HG03095 (cell line): ENCODE results near the gene BEND6.
A peak's percentile ranks its signal among the peaks of the same experiment; 100 is the strongest.

ENCODE experiments used
- ATAC-seq: cut with Tn5 transposase; IDR thresholded peaks from one replicate; pipeline ENCODE4 v1.9.1; 2021; ENCODE audit warnings: moderate library complexity; ENCODE audit not compliant: unreplicated experiment

BEND6 gene

DNA sequence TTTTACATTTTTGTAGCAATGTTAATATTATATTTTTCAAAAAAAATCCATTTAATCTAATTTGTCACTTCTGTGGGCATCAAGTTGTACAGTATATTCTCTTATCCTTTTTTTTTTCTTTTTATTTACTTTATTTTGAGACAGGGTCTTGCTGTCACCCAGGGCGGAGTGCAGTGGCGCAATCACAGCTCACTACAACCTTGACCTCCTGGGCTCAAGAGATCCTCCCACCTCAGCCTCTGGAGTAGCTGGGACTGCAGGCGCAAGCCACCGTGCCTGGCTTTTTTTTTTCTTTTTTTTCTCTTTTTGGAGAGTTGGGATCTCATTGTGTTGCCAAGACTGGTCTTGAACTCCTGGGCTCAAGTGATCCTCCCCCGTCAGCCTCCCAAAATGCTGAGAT lies 14.4 kb upstream of the BEND6 start:
- no peak for ATAC-seq

- no peak for ATAC-seq
Observed at GRCh38 chr6:56940977-56941376, 13.9 kb upstream of the BEND6 start.

DNA sequence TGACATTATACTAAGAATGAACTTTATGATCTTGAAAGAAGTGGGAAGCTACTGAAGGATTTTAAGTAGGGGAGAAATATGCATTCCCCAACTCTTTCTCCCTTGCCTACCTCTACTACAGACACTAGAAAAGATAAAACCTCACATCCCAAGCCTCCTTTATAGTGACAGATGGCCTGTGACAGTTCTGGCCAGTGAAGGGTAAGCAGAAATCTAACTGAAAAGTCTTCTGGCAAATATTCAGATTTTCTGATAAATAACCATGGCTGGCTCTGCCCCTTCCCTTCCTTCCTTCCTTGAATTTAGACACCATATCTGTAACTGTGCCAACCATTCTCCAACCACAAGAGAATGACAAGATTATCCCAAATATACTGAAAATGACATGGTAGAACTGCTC lies 10.2 kb upstream of the BEND6 start:
- no peak for ATAC-seq

DNA sequence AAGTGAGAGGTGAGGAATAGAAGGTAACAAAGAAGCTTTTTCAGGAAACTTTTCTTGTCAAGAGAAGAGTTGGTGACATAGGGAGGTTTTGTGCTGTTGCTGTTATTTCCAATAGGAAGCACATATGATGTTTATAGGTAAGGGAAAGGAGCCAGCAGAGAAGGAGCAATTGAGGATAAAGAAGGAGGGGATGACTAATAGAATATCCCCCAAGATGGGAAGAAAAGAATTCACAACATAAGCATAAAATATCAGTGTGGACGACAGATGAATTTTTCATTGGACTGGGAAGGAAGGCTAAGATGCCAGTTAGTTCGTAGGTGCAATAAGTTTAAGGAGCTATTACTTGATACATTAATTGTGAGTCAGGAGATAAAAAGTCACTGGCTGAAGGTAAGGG lies 8.5 kb upstream of the BEND6 start:
- ATAC-seq, result no peak

GRCh38 chr6:56947924-56948323 lies 7.0 kb upstream of the BEND6 start:
- no peak for ATAC-seq

DNA sequence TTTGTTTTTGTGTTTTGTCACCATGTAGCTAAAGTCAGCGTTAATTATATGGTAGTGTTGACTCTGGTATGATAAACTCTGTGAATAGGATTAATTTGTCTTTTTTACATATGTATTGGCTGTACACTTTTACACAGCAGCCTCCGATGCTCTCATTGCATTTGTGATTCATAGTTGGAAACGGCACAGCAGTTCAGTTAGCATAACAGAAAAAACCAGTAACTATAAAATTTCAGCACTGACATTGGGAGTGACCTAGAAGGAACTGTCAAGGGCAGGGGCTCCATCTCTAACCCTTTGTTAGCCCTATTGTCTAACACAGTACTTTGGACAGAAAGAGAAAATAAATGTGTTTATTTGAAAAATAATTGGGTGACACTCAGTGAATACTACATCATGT lies 5.6 kb upstream of the BEND6 start:
- ATAC-seq, result no peak

DNA sequence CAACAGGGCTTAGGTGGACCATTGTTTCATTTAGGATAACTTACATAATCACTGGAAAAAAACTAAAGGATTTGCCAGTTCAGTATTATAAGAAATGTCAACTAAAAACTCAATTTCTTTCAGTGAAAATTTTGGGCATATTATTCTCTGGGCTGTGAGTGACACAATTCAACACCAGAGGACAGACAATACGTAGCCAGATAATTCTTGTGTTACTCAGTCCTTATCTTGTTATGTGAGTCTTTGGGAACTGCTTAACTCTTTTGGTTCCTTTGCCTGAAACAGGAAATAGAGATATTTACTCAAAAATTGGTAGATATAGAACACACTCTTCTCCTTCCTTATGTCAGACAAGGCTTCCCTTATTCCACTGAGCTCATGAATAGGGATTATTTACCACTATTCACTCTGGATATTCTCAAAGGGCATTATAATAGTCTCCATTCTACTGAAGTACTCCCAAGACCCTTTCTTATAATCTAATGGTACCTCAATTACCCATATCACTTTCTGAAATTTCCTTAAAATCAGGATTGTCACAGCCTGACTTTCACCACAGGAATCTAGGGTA lies 4.9 kb upstream of the BEND6 start:
- ATAC-seq, result no peak

DNA sequence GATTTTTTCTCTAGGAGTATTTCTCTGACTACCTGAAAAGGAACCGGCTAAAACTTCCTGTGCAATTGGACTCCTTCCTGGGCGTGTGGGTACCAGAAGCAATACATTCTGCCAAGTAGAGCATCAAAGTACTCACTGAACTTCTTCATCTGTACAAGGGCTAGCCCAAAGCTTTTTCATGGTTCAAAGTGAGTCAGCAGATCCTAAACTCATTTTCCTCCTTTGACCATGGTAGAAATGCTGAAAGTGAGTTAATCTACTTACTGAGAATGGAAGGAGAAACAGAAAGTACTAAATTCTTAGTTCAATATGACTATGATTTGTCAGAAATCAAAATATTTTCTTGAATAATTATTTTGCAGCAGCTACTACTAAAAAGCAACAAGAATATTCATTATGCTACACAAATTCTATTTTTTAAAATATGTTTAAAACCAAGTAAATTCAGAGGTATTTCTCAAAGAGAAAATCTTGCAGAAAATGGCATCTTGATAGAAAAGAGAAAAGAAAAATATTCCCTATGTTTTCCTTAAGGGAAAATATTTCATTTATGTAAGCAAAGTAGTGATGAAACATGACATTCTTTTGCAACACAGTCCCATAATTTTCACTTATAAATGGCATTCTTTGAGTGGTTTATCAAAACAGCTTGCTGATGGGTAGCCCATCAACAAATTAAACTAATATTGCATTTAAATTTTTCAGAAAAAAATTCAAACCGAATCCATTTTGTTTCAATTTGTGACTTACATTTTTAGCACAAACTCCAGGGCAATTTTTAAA lies 3.7 kb upstream of the BEND6 start:
- ATAC-seq, result no peak

DNA sequence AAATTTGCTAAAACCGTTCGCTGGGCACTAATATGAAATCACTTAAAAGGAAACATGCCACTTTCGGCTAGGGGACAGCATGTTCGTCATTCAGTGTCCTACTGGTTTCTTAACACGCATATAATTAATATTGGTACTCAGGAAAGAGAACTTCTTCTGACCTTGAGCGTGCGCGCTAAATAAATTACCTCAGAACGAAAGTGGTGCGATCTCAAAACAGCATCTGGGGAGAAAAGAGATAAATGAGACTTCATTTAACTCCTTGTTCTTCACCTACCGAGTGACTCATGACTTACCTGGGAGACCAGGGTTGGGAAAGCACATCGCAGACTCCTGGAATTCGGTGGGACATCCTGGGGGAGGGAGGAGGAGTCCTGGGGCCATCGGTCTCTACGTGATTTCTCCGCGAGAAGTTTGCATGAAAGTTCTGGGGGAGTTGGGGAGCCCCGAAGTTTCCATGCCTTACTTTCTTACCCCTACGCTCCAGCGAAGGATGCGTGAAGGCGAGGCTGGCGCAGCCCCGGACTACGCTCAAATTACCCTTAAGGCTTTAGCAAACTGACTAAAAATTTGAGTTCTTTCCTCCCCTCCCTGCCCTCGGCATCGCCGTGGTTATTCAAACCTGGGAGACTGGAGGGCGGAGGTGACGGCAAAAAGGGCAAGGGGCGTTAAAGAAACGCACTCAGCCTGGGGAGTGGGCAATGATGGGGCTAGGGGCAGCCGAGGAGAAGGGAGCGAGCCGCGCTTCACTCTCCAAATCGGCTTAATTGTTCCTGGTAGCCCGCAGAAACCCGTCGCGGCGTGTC lies 1.1 kb upstream of the BEND6 start:
- ATAC-seq, result no peak

DNA sequence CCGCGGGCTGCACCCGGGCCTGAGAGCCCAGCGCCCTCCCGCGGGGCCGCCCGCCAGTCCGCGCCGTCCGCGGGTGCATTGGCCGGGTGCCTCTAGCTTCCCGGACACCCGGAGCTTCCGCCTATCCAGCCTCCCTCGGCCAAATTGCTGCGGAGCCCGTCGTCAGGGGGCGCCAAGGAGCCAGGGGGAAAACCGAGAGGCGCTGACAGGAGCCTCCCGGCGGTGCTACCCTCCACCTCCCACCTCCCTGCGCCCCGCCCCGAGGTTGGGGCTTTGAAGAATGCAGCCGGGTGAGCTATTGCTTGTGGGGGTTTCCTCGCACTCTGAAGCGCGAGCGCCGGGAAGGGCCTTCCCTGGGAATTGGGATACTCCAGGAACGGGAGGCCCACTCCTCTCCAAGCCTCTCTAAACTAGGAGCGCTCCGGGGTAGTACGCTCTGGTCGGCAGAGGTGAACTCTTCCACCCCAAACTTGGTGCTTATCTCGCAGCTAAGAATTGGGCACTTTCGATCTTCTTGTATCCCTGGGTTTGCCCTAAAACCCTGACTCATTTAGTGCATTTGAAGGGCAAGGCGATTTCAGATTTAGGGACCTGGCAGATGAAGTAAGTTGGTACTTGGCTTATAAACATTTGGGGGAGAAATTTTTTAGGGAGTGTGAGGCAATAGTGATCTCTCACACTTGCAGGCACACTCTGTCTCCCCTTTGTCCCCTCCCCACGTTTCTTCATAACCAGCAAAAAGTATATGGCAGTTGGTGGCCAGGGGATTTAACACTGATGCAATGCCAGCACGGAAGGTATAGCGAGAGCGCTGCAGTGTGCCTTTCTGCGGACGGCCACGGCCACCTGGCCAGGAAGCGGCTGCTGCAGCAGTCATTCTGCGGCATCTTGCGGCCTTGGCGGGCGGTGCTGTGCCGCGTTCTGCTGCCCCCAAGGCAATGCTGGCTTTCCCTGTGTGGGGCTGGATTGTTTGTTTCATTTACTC lies 556 bp downstream of the BEND6 start:
- peak; percentile 64 for ATAC-seq

DNA sequence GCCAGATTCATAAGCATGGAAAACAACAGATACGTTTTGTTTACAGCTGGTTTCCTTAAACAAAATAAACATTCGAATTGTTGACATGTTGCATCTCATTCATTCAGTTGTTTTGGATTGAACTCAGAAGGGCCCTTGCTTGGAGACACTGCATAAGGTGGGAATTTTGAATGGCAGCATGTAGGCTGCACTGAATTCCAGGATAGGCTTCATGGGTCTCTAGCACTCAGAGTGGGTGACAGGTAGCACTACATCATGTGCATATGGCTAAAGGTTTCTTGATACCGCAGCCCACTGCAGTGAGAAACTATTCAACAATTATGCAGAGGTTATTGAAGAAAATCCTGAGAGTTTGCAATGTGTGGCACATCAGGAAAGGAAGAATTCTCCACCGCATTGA lies 1.6 kb downstream of the BEND6 start:
- ATAC-seq, result no peak

GRCh38 chr6:56957856-56958255 lies 2.9 kb downstream of the BEND6 start:
- no peak for ATAC-seq

DNA sequence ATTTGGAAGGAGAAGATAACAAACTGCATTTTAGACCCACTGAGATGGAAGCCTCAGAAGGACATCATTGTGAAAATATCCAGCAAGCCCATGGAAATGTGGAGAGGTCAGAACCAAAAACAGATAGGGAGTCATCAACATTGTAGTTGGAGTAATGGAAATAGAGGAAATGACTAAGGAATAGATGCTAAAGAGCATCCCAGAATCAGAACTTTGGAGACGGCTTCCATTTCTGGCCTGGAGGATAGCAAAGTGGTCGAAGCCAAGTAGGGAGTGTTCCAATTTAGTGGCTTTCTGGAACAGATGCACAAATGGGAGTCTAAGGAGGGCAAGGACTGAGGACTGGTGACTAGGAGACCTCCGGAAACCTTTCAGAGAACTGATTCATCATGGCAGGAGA lies 3.6 kb downstream of the BEND6 start:
- no peak for ATAC-seq

- ATAC-seq, result no peak
Observed at GRCh38 chr6:56959094-56959493, 4.2 kb downstream of the BEND6 start.

- ATAC-seq, result no peak
Observed at GRCh38 chr6:56959938-56960337, 5.0 kb downstream of the BEND6 start.

GRCh38 chr6:56961151-56961550 lies 6.2 kb downstream of the BEND6 start:
- no peak for ATAC-seq

DNA sequence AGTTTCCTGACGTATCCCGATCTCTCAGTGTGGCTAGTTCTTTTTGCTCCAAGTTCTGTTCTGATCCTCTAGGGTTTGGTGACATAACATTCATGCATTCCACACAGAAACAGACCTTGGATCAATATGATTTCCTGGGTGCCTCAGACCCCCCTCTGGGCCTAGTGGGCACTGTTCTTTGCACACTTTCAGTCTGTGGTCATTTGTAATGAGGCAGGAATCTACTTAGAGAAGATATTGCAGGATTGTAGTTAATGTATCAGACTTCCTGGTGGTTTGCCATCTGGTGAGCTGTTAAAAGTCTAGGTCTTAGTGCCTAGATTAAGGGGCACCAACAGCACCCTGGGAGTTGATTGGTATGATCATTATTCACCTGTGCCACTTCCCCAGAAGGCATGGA lies 7.5 kb downstream of the BEND6 start:
- no peak for ATAC-seq

DNA sequence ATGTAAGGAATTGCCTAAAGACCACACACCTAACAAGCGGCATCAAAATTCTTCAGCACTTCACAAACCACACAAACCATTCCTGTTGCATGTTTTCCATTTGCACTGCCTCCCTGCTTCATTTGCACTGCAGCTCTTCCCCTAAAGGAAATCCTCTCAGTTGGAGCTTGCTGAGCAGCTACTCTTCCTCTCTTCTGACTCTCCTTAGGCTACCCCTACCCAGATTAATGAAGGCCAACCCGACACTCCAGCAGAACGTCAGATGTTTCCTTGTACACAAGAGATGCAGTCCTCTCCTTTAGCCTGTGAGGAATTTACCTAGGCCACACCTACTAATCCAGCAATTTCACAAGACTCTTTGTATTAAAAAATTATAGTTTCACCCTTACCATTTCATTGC lies 8.1 kb downstream of the BEND6 start:
- no peak for ATAC-seq

DNA sequence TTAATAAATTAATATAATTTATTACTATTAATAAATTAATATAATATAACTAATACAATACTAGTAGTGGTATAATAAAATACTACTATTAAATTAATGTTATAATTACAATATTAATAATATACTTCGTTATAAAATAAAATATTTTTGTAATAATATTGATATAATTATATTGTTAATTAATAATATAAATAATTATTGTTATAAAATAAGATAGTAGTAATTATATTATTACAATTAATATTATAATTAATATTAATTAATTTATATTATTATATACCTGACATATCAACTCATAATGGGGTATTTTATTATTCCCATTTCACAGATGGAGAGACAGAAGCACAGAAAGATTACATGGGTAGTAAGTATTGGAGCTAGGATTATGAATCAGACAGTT lies 8.9 kb downstream of the BEND6 start:
- ATAC-seq, result no peak

GRCh38 chr6:56965126-56965525 lies 10.2 kb downstream of the BEND6 start:
- ATAC-seq, result no peak

DNA sequence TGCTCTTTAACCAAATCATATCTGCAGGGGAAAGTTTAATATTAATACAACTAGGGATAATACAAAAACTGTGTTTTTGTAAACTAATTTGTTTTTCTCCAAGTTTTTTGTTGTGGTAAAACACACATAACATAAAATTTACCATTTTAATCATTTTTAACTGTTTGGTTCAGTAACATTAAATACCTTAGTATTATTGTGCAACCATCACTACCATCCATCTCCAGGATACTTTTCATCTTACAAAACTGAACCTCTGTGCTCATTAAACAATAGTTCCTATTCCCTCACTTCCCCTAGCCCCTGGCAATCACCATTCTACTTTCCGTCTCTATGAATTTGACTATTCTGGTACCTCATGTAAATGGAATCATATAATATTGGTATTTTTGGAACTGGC lies 15.9 kb downstream of the BEND6 start:
- ATAC-seq, result no peak
